Measurements from ENCODE around the gene DNM3.

Gene DNM3

GRCh38 chr1:171984850-171985485 lies 143.7 kb downstream of the DNM3 start:
- no peak overlapping the region for H3K4me3 ChIP-seq (ENCODE audit: low read length)

GRCh38 chr1:171985639-171986038 lies 144.3 kb downstream of the DNM3 start:
- Histone ChIP-seq H3K4me3 (ENCODE audit: low read length) (no peak overlapping the region), H3K36me3 (ENCODE audit: insufficient read depth, low read length) (no peaks in the 10 kb centered on the region), H3K9me3 (ENCODE audit: low read length) (no peaks in the 10 kb centered on the region), H2AFZ (ENCODE audit: low read depth, low read length) (no peak overlapping the region), H3K27me3 (ENCODE audit: insufficient read depth, low read length) (no peaks in the 10 kb centered on the region), H3K4me1 (ENCODE audit: insufficient read depth, low read length) (peaks cover 8% of the 10 kb centered on the region)

More at GRCh38 chr1:171984850-171985485, 143.7 kb downstream of the DNM3 start:
- Histone ChIP-seq H3K36me3 (ENCODE audit: insufficient read depth, low read length) (no peaks in the 10 kb centered on the region), H3K27me3 (ENCODE audit: insufficient read depth, low read length) (no peaks in the 10 kb centered on the region), H2AFZ (ENCODE audit: low read depth, low read length) (no peak overlapping the region), H3K9me3 (ENCODE audit: low read length) (no peaks in the 10 kb centered on the region), H3K4me1 (ENCODE audit: insufficient read depth, low read length) (peaks cover 1% of the 10 kb centered on the region)

DNA sequence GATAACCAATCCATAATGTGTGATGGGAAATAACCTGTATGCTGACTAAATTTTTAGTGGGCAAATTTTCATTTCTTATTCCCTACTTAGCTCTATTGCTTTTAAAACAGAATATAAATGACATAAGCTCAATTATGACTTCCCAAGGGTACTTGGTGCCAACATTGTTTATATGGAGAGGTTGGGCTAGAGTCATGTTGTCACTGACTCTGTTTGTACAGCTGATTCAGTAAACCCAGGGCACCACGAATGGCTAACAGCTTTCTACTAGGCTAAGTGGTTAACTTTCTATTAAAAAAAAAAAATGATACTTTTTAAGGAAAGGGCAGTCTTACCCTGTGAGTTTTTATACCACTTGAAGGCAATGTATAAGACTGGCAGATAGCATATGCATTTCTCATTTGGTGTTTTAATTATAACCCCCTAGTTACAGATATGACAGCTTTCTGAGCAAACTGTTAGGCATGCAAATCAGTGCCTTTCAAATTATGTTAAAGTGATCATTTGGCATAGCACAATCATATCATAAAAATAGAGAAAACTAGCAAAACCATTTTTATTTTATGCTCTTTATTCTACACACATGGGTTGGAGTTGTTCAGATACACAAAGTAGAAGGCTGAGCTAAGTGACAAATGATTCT lies 147.1 kb downstream of the DNM3 start:
- no peaks in the 10 kb centered on the region for H3K9me3 ChIP-seq (ENCODE audit: low read length)
- no peak overlapping the region for H2AFZ ChIP-seq (ENCODE audit: low read depth, low read length)
- peaks cover 8% of the 10 kb centered on the region for H3K4me1 ChIP-seq (ENCODE audit: insufficient read depth, low read length)
- no peak overlapping the region for H3K4me3 ChIP-seq (ENCODE audit: low read length)
- H3K27me3 ChIP-seq (ENCODE audit: insufficient read depth, low read length), result no peaks in the 10 kb centered on the region
- no peaks in the 10 kb centered on the region for H3K36me3 ChIP-seq (ENCODE audit: insufficient read depth, low read length)

- Histone ChIP-seq H3K36me3 (ENCODE audit: insufficient read depth, low read length) (no peaks in the 10 kb centered on the region), H2AFZ (ENCODE audit: low read depth, low read length) (no peak overlapping the region), H3K4me3 (ENCODE audit: low read length) (no peak overlapping the region), H3K4me1 (ENCODE audit: insufficient read depth, low read length) (peaks cover 8% of the 10 kb centered on the region), H3K27me3 (ENCODE audit: insufficient read depth, low read length) (no peaks in the 10 kb centered on the region), H3K9me3 (ENCODE audit: low read length) (no peaks in the 10 kb centered on the region)
Measured at GRCh38 chr1:171990371-171990770, 149.1 kb downstream of the DNM3 start.

DNA sequence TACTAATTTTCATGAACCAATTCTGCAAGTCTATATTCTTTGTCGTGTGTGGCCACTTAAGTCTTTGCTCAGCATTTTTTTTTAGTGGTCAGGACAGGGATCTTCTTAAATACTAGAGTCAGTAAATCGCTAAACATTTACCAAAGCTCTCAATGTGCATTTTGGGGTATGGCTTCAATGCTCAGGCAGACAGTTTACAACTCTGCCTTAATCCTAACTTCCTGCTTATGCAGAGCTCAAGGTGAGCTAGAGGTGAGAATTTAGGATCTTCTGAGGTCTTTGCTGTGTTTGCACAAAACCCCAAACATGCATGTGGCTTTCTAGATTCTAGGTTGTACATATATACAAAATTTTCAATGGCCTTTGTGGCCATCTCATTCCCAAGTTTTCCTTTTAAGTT lies 153.0 kb downstream of the DNM3 start:
- no peaks in the 10 kb centered on the region for H3K27me3 ChIP-seq (ENCODE audit: insufficient read depth, low read length)
- H3K36me3 ChIP-seq (ENCODE audit: insufficient read depth, low read length), result no peaks in the 10 kb centered on the region
- no peak overlapping the region for H2AFZ ChIP-seq (ENCODE audit: low read depth, low read length)
- peaks cover 8% of the 10 kb centered on the region for H3K4me1 ChIP-seq (ENCODE audit: insufficient read depth, low read length)
- no peaks in the 10 kb centered on the region for H3K9me3 ChIP-seq (ENCODE audit: low read length)
- no peak overlapping the region for H3K4me3 ChIP-seq (ENCODE audit: low read length)

- Histone ChIP-seq H3K4me1 (ENCODE audit: insufficient read depth, low read length) (peaks cover 1% of the 10 kb centered on the region), H3K9me3 (ENCODE audit: low read length) (no peaks in the 10 kb centered on the region), H3K27me3 (ENCODE audit: insufficient read depth, low read length) (no peaks in the 10 kb centered on the region), H2AFZ (ENCODE audit: low read depth, low read length) (no peak overlapping the region), H3K36me3 (ENCODE audit: insufficient read depth, low read length) (no peaks in the 10 kb centered on the region), H3K4me3 (ENCODE audit: low read length) (no peak overlapping the region)
Measured at GRCh38 chr1:171995573-171995972, 154.3 kb downstream of the DNM3 start.

DNA sequence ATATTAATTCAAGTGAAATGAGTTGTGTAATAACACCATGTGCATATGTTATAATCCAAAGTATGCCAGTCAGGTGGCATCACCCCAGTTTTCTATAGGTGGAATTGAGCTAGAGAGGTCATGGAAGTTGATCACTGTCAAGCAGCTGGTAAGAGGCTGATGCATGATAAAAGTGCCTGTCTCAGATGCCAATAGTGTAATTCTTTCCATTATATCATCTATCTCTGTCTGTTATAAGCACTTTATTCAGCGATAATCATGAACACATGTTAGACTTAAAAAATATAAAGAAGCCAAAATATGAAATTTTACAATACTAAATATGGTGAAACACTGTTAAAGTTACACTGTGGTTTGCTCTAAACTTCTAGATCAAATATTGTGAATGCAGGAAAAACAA lies 156.6 kb downstream of the DNM3 start:
- no peak overlapping the region for H3K4me3 ChIP-seq (ENCODE audit: low read length)
- H2AFZ ChIP-seq (ENCODE audit: low read depth, low read length), result no peak overlapping the region
- no peaks in the 10 kb centered on the region for H3K4me1 ChIP-seq (ENCODE audit: insufficient read depth, low read length)
- H3K36me3 ChIP-seq (ENCODE audit: insufficient read depth, low read length), result no peaks in the 10 kb centered on the region
- H3K27me3 ChIP-seq (ENCODE audit: insufficient read depth, low read length), result no peaks in the 10 kb centered on the region
- H3K9me3 ChIP-seq (ENCODE audit: low read length), result no peaks in the 10 kb centered on the region

DNA sequence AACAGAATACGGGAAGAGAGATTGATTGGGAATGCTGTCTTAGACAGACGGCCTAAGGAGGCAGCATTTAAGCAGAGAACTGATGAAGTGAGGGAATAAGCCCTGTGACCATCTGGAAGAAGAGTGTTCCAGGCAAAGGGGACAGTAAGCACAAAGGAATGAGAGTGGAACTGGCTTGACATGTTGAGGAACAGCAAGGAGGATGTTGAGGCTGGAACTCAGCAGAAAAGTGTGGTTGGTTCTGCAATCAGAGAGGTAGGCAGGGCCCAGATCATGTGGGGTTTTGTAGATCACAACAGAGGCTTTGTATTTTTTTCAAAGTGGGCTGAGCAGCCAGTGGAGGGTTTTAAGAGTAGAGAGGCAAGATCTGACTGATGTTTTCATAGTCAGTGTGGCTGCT lies 157.4 kb downstream of the DNM3 start:
- H3K36me3 ChIP-seq (ENCODE audit: insufficient read depth, low read length), result no peaks in the 10 kb centered on the region
- no peaks in the 10 kb centered on the region for H3K27me3 ChIP-seq (ENCODE audit: insufficient read depth, low read length)
- no peak overlapping the region for H2AFZ ChIP-seq (ENCODE audit: low read depth, low read length)
- H3K4me1 ChIP-seq (ENCODE audit: insufficient read depth, low read length), result no peaks in the 10 kb centered on the region
- no peak overlapping the region for H3K4me3 ChIP-seq (ENCODE audit: low read length)
- H3K9me3 ChIP-seq (ENCODE audit: low read length), result no peaks in the 10 kb centered on the region

DNA sequence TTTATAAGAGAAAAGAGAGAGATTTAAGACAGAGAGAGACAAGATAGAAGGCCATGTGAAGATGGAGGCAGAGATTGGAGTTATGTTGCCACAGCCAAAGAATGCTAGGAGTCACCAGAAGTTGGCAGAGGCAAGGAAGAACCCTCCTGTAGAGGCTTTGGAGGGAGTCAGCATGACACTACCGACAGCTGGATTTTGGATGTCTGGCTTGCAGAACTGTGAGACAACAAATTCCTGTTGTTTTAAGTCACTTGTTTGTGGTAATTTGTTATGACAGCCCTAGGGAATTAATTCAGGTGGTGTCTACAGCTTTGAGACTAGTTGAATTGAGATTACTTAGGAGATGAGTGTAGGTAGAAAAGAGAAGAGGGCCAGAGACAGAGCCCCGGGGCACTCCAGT lies 158.5 kb downstream of the DNM3 start:
- Histone ChIP-seq H3K4me1 (ENCODE audit: insufficient read depth, low read length) (no peaks in the 10 kb centered on the region), H3K4me3 (ENCODE audit: low read length) (no peak overlapping the region), H2AFZ (ENCODE audit: low read depth, low read length) (no peak overlapping the region), H3K9me3 (ENCODE audit: low read length) (no peaks in the 10 kb centered on the region), H3K27me3 (ENCODE audit: insufficient read depth, low read length) (no peaks in the 10 kb centered on the region), H3K36me3 (ENCODE audit: insufficient read depth, low read length) (no peaks in the 10 kb centered on the region)

- Histone ChIP-seq H3K27me3 (ENCODE audit: insufficient read depth, low read length) (no peaks in the 10 kb centered on the region), H3K9me3 (ENCODE audit: low read length) (no peaks in the 10 kb centered on the region), H3K4me3 (ENCODE audit: low read length) (no peak overlapping the region), H3K36me3 (ENCODE audit: insufficient read depth, low read length) (no peaks in the 10 kb centered on the region), H3K4me1 (ENCODE audit: insufficient read depth, low read length) (no peaks in the 10 kb centered on the region), H2AFZ (ENCODE audit: low read depth, low read length) (no peak overlapping the region)
Measured at GRCh38 chr1:172001288-172001687, 160.0 kb downstream of the DNM3 start.

- Histone ChIP-seq H3K4me3 (ENCODE audit: low read length) (no peak overlapping the region), H3K9me3 (ENCODE audit: low read length) (no peaks in the 10 kb centered on the region), H2AFZ (ENCODE audit: low read depth, low read length) (no peak overlapping the region), H3K27me3 (ENCODE audit: insufficient read depth, low read length) (no peaks in the 10 kb centered on the region), H3K36me3 (ENCODE audit: insufficient read depth, low read length) (no peaks in the 10 kb centered on the region), H3K4me1 (ENCODE audit: insufficient read depth, low read length) (no peaks in the 10 kb centered on the region)
Measured at GRCh38 chr1:172002725-172003345, 161.5 kb downstream of the DNM3 start.

DNA sequence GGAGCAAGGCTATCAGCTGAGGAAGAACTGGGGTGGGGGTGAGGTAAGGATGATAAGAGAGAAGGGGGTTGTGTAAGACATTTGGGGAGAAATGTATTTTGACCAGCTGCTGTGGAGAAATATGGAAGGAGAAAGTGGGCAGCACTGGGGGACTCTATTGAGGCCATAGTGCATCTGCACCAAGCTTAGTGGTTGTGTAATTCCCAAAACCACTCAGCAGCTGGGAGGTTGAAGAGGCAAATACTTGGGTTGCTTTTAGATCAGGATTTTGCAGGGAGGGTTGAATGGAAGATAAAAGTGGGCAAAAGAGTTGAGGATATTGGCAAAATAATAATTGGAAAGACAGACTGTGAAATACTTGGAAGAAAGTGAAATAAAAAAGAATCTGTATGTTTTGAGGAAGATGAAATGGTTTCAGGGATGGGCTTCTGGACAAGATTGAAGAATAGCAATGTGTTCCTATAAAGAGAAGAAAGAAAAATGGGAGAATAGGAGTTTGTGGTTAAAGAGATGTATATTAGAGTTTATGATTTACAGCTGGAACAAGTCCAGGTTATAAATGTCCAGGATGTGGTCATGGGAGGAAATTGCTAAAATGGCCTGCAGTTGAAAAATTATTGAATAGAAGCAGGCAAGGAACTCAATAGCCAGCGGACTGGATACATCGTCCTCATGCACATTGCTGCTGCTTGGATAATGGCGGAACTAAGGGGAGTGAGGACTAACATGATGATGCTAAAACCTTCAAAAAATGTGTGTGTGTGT lies 162.7 kb downstream of the DNM3 start:
- Histone ChIP-seq H3K9me3 (ENCODE audit: low read length) (no peaks in the 10 kb centered on the region), H3K36me3 (ENCODE audit: insufficient read depth, low read length) (no peaks in the 10 kb centered on the region), H2AFZ (ENCODE audit: low read depth, low read length) (no peak overlapping the region), H3K4me3 (ENCODE audit: low read length) (no peak overlapping the region), H3K27me3 (ENCODE audit: insufficient read depth, low read length) (no peaks in the 10 kb centered on the region), H3K4me1 (ENCODE audit: insufficient read depth, low read length) (no peaks in the 10 kb centered on the region)

DNA sequence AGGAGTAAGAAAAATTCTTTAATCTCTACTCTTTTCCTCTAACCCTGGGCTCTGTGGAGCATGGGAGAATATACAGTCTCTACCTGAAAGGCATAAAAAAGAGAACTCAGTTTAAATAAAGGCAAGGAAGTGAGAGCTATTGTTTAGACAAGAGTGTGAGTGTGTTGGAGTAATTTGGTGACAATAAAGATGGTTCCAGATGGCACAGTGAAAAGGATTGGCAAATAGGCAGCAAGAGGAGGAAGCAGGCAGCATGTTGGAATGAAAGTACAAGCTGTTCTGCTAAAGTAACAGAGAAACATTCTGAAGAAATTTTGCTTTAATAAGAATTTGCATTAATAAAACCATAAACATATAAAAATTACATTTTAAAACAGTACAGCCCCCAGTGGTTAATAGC lies 163.4 kb downstream of the DNM3 start:
- no peak overlapping the region for H3K4me3 ChIP-seq (ENCODE audit: low read length)
- H3K36me3 ChIP-seq (ENCODE audit: insufficient read depth, low read length), result no peaks in the 10 kb centered on the region
- H3K27me3 ChIP-seq (ENCODE audit: insufficient read depth, low read length), result no peaks in the 10 kb centered on the region
- H3K4me1 ChIP-seq (ENCODE audit: insufficient read depth, low read length), result no peaks in the 10 kb centered on the region
- H2AFZ ChIP-seq (ENCODE audit: low read depth, low read length), result no peak overlapping the region
- no peaks in the 10 kb centered on the region for H3K9me3 ChIP-seq (ENCODE audit: low read length)
